Stimulated activated CD8-positive, alpha-beta memory T cell treated with anti-CD3 and anti-CD28 coated beads, Interleukin-4, amount 100 ng/mL, for 4 hours (primary cell): Measurements from ENCODE around the gene ATF6B.
"Not testable (repeated sequence)": the region's sequence is repeated elsewhere in the genome, so short reads cannot be mapped to it uniquely, and the experiment has no call there.

Source experiments
- DNase-seq, 2 donors: peaks; one replicate each; pipeline ENCODE4 v3.0.0-alpha.2; 2020; ENCODE audit warnings: low read depth in 2 of 2, low spot score in 1 of 2

Gene ATF6B

DNA sequence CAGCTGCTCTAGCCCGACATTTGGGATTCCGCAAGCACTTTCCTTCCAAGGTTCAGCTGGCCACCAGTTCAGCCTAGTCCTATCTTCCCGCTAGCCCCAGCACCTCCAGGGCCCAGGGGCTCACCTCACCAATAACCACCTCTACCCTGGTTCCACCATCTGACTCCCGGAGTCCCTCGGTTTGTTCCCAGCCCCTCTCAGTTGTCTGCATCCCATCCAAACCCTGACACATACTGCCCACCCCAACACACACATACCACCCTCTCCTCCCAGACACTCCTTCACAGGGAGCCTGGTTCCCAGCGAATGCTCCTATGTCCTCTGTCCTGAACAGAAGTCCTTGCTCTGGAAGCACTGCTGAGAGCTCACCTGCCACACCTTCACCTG lies 19.3 kb downstream of the ATF6B start:
- no peak for DNase-seq

DNA sequence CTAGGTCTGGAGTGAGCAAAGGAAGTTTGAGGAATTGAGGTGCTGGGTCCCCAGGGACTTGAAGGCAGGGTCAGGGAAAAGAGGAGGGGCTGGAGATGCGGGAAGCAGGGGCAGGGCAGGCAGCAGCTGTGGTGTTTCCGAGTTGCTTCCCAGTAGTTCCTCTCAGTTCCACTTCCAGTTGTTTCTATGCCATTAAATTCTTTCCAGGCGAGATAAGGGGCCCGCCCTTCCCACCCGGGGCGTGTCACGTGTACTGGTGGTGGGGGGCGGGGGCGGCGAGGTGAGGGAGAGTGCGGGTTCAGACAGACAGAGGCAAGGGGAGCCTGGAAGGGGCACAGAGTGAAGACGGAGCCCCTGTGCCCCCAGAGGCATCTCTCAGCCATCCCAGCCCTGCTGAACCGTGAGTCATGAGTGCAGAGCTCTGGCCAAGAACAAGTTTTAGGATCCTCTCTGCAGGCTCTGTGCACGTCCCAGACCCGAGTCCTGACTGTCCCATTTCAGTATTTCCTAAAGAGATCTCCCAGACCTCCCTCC lies 19.9 kb downstream of the ATF6B start:
- no peak for DNase-seq

GRCh38 chr6:32107406-32107805 lies 20.6 kb downstream of the ATF6B start:
- no peak for DNase-seq

GRCh38 chr6:32105433-32105832 lies 22.6 kb downstream of the ATF6B start:
- no peak for DNase-seq

DNA sequence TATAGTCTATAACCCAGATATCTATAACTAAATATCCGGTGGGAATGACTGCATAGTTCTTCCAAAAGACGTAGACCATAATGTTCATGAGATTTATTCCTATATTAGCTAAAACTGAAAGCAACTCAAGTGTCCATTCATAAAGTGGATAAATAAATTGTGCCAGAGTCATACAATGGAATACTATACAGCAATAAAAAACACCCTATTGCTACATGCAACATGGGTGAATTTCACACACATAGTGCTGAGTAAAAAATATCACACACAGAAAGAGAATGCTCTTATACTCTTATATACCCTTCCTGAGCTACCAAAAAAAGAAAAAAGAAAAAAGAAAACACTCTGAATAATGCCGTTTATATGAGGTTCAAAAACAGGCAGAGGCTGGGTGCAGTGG lies 25.8 kb downstream of the ATF6B start:
- DNase-seq: no peak

GRCh38 chr6:32100251-32100650 lies 27.8 kb downstream of the ATF6B start:
- not testable (repeated sequence) for DNase-seq

GRCh38 chr6:32097364-32097763 lies 30.7 kb downstream of the ATF6B start:
- no peak for DNase-seq

DNA sequence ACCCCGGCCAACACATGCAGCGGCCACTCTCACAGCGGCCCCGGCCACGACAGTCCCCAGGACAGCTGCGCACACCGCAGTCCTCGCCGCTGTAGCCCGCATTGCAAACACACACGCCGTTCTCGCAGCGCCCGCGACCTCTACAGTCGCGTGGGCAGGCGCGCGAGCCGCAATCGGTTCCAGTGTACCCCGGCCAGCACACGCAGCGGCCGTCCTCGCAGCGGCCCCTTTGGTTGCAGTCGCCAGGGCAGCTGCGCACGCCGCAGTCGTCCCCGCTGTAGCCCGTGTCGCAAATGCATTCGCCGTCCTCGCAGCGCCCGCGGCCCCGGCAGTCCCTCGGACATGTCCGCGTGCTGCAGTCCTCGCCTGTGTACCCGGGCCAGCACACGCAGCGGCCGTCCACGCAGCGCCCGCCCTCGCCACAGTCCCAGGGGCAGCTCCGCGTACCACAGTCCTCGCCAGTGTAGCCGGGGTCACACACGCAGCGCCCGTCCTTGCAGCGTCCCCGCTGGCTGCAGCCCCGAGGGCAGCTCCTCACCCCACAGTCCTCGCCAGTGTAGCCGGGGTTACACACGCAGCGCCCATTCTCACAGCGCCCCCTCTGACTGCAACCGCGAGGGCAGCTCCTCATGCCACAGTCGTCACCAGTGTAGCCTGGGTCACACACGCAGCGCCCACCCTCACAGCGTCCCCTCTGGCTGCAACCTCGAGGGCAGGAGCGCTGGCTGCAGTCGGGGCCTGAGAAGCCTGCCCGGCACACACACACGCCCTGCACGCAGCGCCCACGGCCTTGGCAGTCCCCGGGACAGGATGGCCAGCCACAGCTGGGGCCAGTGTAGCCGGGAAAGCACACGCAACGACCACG lies 31.4 kb downstream of the ATF6B start:
- no peak for DNase-seq

GRCh38 chr6:32096087-32096393 lies 32.0 kb downstream of the ATF6B start:
- no peak for DNase-seq

DNA sequence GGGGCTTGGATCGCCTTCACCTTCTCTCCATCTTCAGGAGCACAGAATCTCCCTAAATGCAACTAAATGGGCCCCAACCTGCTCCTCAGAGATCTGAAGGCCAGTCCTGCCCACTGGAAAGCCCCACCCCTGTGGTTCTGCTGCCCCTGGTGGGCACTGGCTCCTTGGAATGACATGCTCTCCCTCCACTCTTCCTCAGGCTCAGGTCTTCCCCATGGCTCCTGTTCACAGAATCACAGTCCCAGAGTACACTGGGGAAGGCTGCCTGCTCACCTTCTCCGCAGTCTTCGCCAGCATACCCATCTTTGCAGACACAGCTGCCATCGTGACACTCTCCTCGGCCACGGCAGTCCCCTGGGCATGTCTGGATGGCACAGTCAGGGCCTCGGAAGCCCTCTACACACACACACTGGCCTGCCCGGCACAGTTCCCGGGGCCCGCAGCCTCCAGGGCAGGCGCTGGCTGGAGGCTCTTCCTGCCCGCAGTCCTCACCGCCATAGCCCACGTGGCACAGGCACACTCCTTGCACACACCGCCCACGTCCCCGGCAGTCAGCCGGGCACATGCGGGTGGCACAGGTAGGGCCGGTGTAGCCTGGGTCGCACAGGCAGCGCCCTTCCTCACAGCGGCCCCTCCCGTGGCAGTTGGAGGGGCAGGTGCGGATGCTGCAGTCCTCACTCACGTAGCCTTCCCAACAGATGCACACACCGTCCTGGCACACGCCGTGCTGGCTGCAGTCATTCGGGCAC lies 32.5 kb downstream of the ATF6B start:
- DNase-seq: no peak

- DNase-seq: no peak
Observed at GRCh38 chr6:32092760-32093497, 35.1 kb downstream of the ATF6B start.

- DNase-seq: no peak
Observed at GRCh38 chr6:32089082-32089828, 38.8 kb downstream of the ATF6B start.

GRCh38 chr6:32088487-32089049 lies 39.5 kb downstream of the ATF6B start:
- no peak for DNase-seq

- DNase-seq: peak; percentile 33 to 37
Observed at GRCh38 chr6:32087574-32088486, 40.2 kb downstream of the ATF6B start.

GRCh38 chr6:32086661-32087573 lies 41.1 kb downstream of the ATF6B start:
- DNase-seq: no peak

- DNase-seq: no peak
Observed at GRCh38 chr6:32085759-32086459, 42.1 kb downstream of the ATF6B start.

DNA sequence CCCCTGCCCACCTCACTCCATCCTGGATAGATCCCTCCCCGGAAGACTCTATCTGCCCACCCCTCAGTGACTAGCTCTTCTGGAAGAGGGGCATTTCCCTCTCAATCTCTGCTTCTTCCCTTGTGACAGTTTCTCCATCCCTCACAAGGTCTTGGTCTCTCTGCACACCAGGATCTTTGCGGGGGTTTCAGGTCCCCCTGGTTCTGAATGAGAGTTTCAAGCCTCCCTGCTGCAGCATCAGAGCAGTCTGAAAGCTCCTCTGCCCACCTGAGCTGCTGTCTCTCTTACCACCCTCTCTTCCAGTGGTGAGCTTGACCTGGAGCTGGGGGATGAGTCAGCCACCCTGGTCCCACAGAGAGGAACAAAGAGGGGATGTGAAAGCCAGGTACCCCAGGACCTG lies 43.3 kb downstream of the ATF6B start:
- DNase-seq: no peak
